A549 (cell line): Measurements from ENCODE around the gene AHNAK2. TPM values are rescaled to one million over a fixed set of nuclear protein-coding genes. Genes with fewer than 3 reads are reported as not detected.

Experiments
- ATAC-seq, 2 experiments: fragments of 200-7000 bp in 1 of 2; fragments of >200 bp in 1 of 2; cut with Nextera tagmentation in 1 of 2; cut with Tn5 transposase in 1 of 2; 3 replicates each; pipeline versions ENCODE4 v1.8.0 to v1.9.1; 2018 to 2020; ENCODE audit warnings: mild to moderate bottlenecking in 1 of 2, moderate library complexity in 1 of 2
- CTCF ChIA-PET: fragments of 300-600 bp; sonication (Branson Sonifier 250); formaldehyde crosslinking; extraction: SDS; loops from one replicate; lab custom pipeline; 2021; ENCODE audit warnings: antibody characterized with exemption, inconsistent platforms; lab: Yijun Ruan, JAX
- POLR2A ChIA-PET: fragments of 350-600 bp; formaldehyde crosslinking; extraction: SDS; loops from one replicate; lab custom pipeline; 2021; ENCODE audit warnings: antibody characterized with exemption, inconsistent platforms; lab: Yijun Ruan, JAX
- DNase-seq, 2 experiments: peaks; one replicate each; pipeline versions ENCODE4 v3.0.0 to v3.0.0-alpha.2; 2011 to 2016; ENCODE audit warnings: low read depth in 1 of 2, low spot score in 1 of 2
- FAIRE-seq: peaks from 2 replicates; lab custom pipeline; 2011; peaks lifted over from hg19 to GRCh38; lab: Jason Lieb, UNC
- H3K27ac ChIP-seq, 2 experiments: fragments of >200 bp; sonication (Bioruptor Twin); formaldehyde crosslinking; 3 replicates each; pipeline ENCODE4 v1.5.1; 2016 to 2017
- H3K4me1 ChIP-seq: fragments of >200 bp; sonication (Bioruptor Twin); formaldehyde crosslinking; 3 replicates; pipeline ENCODE4 v1.6.1; 2016
- H3K4me2 ChIP-seq: fragments of >200 bp; sonication (Bioruptor Twin); formaldehyde crosslinking; 3 replicates; pipeline ENCODE4 v1.6.1; 2016
- H3K4me3 ChIP-seq: fragments of >200 bp; sonication (Bioruptor Twin); formaldehyde crosslinking; 3 replicates; pipeline ENCODE4 v1.5.1; 2016
- H3K9me3 ChIP-seq: fragments of >200 bp; sonication (Bioruptor Twin); formaldehyde crosslinking; 3 replicates; pipeline ENCODE4 v1.6.1; 2016
- CBX8 ChIP-seq: fragments of 200-600 bp; sonication (generic); IDR thresholded peaks from 2 replicates; pipeline ENCODE4 v1.6.1; 2016
- CHD4 ChIP-seq: fragments of 200-600 bp; sonication (generic); IDR thresholded peaks from 2 replicates; pipeline ENCODE4 v1.6.1; 2016; ENCODE audit warnings: antibody characterized with exemption, mild to moderate bottlenecking, borderline replicate concordance
- EHF ChIP-seq: fragments of 250-450 bp; sonication (Bioruptor Pico); IDR thresholded peaks from 2 replicates; pipeline ENCODE4 v1.5.0; 2020; ENCODE audit warnings: mild to moderate bottlenecking
- FOSL2 ChIP-seq, 2 experiments: fragments of 450-650 bp in 1 of 2; fragments of >200 bp in 1 of 2; sonication (Bioruptor Twin) in 1 of 2; formaldehyde crosslinking; IDR thresholded peaks; 2 replicates each; pipeline versions ENCODE4 v1.5.0 to v1.6.1; 2016 to 2020; ENCODE audit warnings: mild to moderate bottlenecking in 1 of 2, moderate library complexity in 1 of 2
- FOXS1 ChIP-seq: fragments of 250-450 bp; sonication (Bioruptor Pico); IDR thresholded peaks from 2 replicates; pipeline ENCODE4 v1.5.0; 2020; ENCODE audit warnings: mild to moderate bottlenecking, moderate library complexity
- HEYL ChIP-seq: fragments of 250-450 bp; sonication (Bioruptor Pico); IDR thresholded peaks from 2 replicates; pipeline ENCODE4 v1.8.0; 2021; ENCODE audit warnings: mild to moderate bottlenecking, moderate library complexity
- HOXA7 ChIP-seq: fragments of 250-450 bp; sonication (Bioruptor Pico); IDR thresholded peaks from 2 replicates; pipeline ENCODE4 v1.5.0; 2020; ENCODE audit warnings: mild to moderate bottlenecking, moderate library complexity
- JUN ChIP-seq, 2 experiments: fragments of >200 bp; sonication (Bioruptor Twin); formaldehyde crosslinking; IDR thresholded peaks; 2 replicates in 1 of 2; 3 replicates in 1 of 2; pipeline ENCODE4 v1.6.1; 2016 to 2017
- KDM1A ChIP-seq: fragments of 200-600 bp; sonication (generic); IDR thresholded peaks from 2 replicates; pipeline ENCODE4 v1.6.1; 2016; ENCODE audit warnings: low read depth, mild to moderate bottlenecking
- MAFK ChIP-seq: fragments of 450-650 bp; IDR thresholded peaks from 2 replicates; pipeline ENCODE4 v1.6.1; 2014; ENCODE audit not compliant: partially characterized antibody
- MYC ChIP-seq: IDR thresholded peaks from 2 replicates; pipeline ENCODE4 v1.6.1; 2012; ENCODE audit warnings: mild to moderate bottlenecking, inconsistent platforms, low read length, improper control_type of control experiment, borderline replicate concordance
- NR3C1 ChIP-seq: fragments of >200 bp; sonication (Bioruptor Twin); formaldehyde crosslinking; IDR thresholded peaks from 3 replicates; pipeline ENCODE4 v1.6.1; 2017
- POLR2A ChIP-seq: IDR thresholded peaks from 2 replicates; pipeline ENCODE4 v1.6.1; 2012; ENCODE audit warnings: mild to moderate bottlenecking, low read length
- RNF2 ChIP-seq: fragments of 200-600 bp; sonication (generic); IDR thresholded peaks from 2 replicates; pipeline ENCODE4 v1.6.1; 2016; ENCODE audit warnings: low read depth, mild to moderate bottlenecking, antibody characterized with exemption, moderate library complexity, borderline replicate concordance
- SREBF2 ChIP-seq: fragments of 450-650 bp; IDR thresholded peaks from 2 replicates; pipeline ENCODE4 v1.6.1; 2014; ENCODE audit warnings: mild to moderate bottlenecking, moderate library complexity
- TP53 ChIP-seq: fragments of 250-450 bp; sonication (Bioruptor Pico); IDR thresholded peaks from 2 replicates; pipeline ENCODE4 v1.5.0; 2021; ENCODE audit warnings: mild to moderate bottlenecking, moderate library complexity
- ZC3H11A ChIP-seq: fragments of 450-650 bp; IDR thresholded peaks from 2 replicates; pipeline ENCODE4 v1.6.1; 2014; ENCODE audit warnings: antibody characterized with exemption, mild to moderate bottlenecking
- ZSCAN20 ChIP-seq: fragments of 250-450 bp; sonication (Bioruptor Pico); IDR thresholded peaks from 2 replicates; pipeline ENCODE4 v1.8.0; 2022; ENCODE audit warnings: mild to moderate bottlenecking, moderate library complexity
- WGBS: methylation state at CpG from one replicate; pipeline ENCODE4 v1.1.6; 2017; ENCODE audit errors: missing lambda C conversion rate; 5-methylcytosine and 5-hydroxymethylcytosine counted together
- polyA plus RNA-seq, 4 experiments: library from polyadenylated mRNA; depleted of rRNA in 3 of 4; stranded (reverse); fragments of >200 nt; fragmentation: RNase III in 1 of 4; extraction: RNeasy Plus Mini Kit Qiagen cat#74134 plus additional on column Dnase treatment in 1 of 4; gene quantifications; 2 replicates in 3 of 4; 3 replicates in 1 of 4; pipeline ENCODE4 v1.2.3, GENCODE V29; 2011 to 2017
- TF ChIP-seq, protein P1 (sequence below): fragments of 250-450 bp; sonication (Bioruptor Pico); IDR thresholded peaks from 2 replicates; pipeline ENCODE4 v1.5.0; 2020; ENCODE audit warnings: low read depth, mild to moderate bottlenecking, moderate library complexity
- TF ChIP-seq, protein P2 (sequence below): fragments of 450-650 bp; IDR thresholded peaks from 2 replicates; pipeline ENCODE4 v1.6.1; 2014; ENCODE audit warnings: antibody characterized with exemption
- TF ChIP-seq, protein P3 (sequence below): fragments of 200-600 bp; sonication (generic); IDR thresholded peaks from 2 replicates; pipeline ENCODE4 v1.6.1; 2016; ENCODE audit warnings: antibody characterized with exemption, mild to moderate bottlenecking, moderate library complexity
- TF ChIP-seq, protein P4 (sequence below): fragments of >200 bp; sonication (Bioruptor Twin); formaldehyde crosslinking; IDR thresholded peaks from 3 replicates; pipeline ENCODE4 v1.6.1; 2016

Gene AHNAK2
- polyA plus RNA-seq, 2 of the 4 experiments (the other 2 are of a cell fraction): 43.3 to 43.7 TPM

DNA sequence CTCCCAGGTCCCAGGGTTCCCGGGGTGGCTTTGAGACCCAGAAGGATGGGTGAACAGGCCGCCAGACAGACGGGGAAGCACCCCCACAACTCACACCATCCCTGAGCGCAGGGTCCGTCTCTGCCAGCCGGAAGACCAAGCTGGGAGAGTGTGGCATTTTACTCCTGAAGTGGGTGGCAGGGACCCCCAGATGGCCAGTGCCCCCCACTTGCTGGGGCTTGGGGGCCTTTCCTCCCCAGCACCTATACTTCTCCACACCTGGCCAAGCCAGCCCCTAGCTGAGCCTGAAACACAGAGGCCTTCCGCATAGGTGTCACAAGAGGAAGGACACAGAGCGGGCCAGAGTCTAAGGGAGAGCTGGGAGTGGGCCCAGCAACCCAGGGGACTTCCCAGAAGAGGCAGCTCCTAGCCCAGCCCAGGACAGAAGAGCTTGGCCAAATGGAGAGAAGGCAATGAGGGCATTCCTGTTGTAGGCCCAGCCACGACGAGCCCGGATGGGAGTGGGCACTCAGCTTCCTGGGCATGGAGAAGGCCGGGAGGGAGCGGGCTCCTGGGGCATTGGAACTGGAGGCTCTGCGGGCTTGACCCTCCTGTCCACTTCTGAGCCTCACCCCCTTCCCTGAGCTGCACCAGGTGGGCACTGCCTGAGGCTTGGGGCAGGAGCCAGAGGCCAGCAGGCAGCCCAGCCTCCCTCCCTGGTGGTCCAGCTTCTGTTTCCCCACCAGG, 3.3 kb downstream of the AHNAK2 start:
- FAIRE-seq (no peak), ATAC-seq (no peak), DNase-seq (no peak)
- ChIA-PET CTCF (interaction anchor here (0.7 to 6.6 kb wide), 29 partner anchors 8 to 514 kb away, joined by 3 to 235 read pairs (median 11); partner anchors contain the start of genes CDCA4 and CLBA1), POLR2A (interaction anchor here (0.5 to 3.8 kb wide), 6 partner anchors 10 to 112 kb away, joined by 3 to 76 read pairs (median 6); partner anchors contain the start of genes CDCA4 and CLBA1)
- Histone ChIP-seq H3K4me2 (peak overlapping the region; percentile 97), H3K9me3 (no peaks in the 10 kb centered on the region), H3K27ac (peak overlapping the region; percentile 97 to 99), H3K4me3 (no peak overlapping the region; the same call in 2 of the 3 replicates), H3K4me1 (peaks cover 81% of the 10 kb centered on the region)
- WGBS: 89% methylated on average over 10 of the region's 14 CpGs
- TF ChIP-seq, protein P1, sequence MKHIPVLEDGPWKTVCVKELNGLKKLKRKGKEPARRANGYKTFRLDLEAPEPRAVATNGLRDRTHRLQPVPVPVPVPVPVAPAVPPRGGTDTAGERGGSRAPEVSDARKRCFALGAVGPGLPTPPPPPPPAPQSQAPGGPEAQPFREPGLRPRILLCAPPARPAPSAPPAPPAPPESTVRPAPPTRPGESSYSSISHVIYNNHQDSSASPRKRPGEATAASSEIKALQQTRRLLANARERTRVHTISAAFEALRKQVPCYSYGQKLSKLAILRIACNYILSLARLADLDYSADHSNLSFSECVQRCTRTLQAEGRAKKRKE: no peak
- TF ChIP-seq KDM1A: no peak

DNA sequence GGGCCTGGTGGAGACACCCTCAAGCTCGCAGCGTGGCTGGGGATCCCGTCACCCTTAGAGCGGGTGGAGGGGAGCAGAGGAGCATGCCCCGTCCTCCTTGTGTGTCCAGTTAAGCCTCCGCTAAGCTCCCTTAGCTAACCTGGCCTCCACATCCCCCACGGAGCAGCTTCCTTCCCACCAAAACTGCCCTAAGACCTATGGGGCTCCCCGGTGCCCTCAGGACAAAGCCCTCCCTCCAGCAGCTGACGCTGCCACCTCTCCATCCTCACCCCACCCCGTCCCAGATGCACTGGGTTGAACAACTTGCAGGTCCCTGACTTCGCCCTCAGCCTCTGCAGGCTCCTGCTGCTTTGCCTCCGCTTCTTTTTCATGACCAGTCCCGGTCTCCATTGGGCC, 4.0 kb downstream of the AHNAK2 start:
- peak overlapping the region; percentile 97 to 99 for H3K27ac ChIP-seq
- DNase-seq (no peak), FAIRE-seq (no peak), ATAC-seq (no peak)
- H3K4me2 ChIP-seq: peak overlapping the region; percentile 97
- ChIA-PET CTCF (interaction anchor here (0.7 to 6.6 kb wide), 18 partner anchors 10 to 194 kb away, joined by 3 to 235 read pairs (median 18); partner anchors contain the start of genes CDCA4 and CLBA1), POLR2A (interaction anchor here (0.6 to 3.8 kb wide), 9 partner anchors 11 to 117 kb away, joined by 3 to 76 read pairs (median 6); partner anchors contain the start of genes CDCA4 and CLBA1)
- H3K4me1 ChIP-seq: peaks cover 81% of the 10 kb centered on the region
- no peaks in the 10 kb centered on the region for H3K9me3 ChIP-seq
- no peak for TF ChIP-seq CBX8
- no peak for TF ChIP-seq HOXA7 (CRISPR knock-in tag)
- 0 out of 2 replicates have a peak, but pooled peaks have one; percentile 25 for TF ChIP-seq EHF (CRISPR knock-in tag)
- TF ChIP-seq NR3C1: no peak
- WGBS: 47% methylated on average over 13 of the region's 13 CpGs
- H3K4me3 ChIP-seq: peak overlapping the region; percentile 25

DNA sequence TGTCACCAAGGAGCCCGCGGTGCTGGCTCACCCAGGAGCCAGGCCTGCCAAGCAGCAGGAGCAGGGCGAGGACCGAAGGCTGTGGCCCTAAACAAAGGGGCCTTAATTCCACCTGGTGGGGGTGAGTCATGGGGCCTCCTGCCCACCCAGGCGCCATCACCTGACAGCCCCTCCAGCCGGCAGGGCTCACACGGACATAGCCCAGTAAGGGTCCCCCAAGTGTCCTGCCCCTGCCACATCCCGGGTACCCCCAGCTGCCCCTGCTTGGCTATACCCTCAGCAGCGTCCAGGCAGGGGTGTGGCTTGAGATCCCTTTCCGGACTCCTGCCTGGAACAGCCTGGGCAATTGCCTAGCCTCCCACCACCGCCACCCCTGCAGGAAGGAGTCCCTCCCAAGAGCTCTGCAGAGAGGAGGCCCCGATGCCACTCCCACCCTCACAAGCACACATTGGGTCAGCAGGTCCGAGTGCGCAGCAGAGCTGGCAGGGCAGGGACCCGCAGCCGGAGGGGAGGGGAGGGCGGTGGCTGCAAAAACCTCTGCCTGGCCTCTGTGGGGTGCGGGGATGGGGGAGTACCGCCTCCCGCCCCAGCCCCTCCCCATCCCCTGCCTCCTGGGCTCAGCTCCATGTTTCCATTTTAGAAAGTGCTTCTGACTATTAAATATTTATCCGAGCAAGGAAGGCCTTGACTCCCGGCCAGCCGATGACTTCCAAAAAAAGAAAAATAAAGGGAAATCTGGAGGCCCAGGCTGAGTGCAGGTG, 4.6 kb downstream of the AHNAK2 start:
- no peak for FAIRE-seq
- DNase-seq: peak; percentile 61 to 97
- Histone ChIP-seq H3K9me3 (no peaks in the 10 kb centered on the region), H3K4me1 (peaks cover 81% of the 10 kb centered on the region), H3K4me3 (peak overlapping the region; percentile 25), H3K4me2 (peak overlapping the region; percentile 97), H3K27ac (peak overlapping the region; percentile 97 to 99)
- POLR2A ChIA-PET: interaction anchor here (0.6 to 3.8 kb wide), 11 partner anchors 12 to 118 kb away, joined by 3 to 76 read pairs (median 4); partner anchors contain the start of genes CDCA4 and CLBA1
- CTCF ChIA-PET: interaction anchor here (0.7 to 6.6 kb wide), 20 partner anchors 9 to 194 kb away, joined by 3 to 235 read pairs (median 14); partner anchors contain the start of genes CDCA4 and CLBA1
- WGBS: under 1% methylated on average over 9 of the region's 23 CpGs
- peak; percentile 19 to 68 for ATAC-seq
- no peak for TF ChIP-seq ZSCAN20 (CRISPR knock-in tag)
- TF ChIP-seq, protein P2, sequence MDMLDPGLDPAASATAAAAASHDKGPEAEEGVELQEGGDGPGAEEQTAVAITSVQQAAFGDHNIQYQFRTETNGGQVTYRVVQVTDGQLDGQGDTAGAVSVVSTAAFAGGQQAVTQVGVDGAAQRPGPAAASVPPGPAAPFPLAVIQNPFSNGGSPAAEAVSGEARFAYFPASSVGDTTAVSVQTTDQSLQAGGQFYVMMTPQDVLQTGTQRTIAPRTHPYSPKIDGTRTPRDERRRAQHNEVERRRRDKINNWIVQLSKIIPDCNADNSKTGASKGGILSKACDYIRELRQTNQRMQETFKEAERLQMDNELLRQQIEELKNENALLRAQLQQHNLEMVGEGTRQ: peak; percentile 59
- TF ChIP-seq FOSL2 (IDR thresholded peaks at IDR 0.05): peak; percentile 93
- peak; percentile 99 for TF ChIP-seq FOSL2 (CRISPR knock-in tag; IDR thresholded peaks at IDR 0.05)
- TF ChIP-seq CHD4: no peak
- TF ChIP-seq FOXS1 (CRISPR knock-in tag): no peak
- no peak for TF ChIP-seq RNF2
- TF ChIP-seq HEYL: no peak
- TF ChIP-seq TP53: no peak
- TF ChIP-seq ZC3H11A: no peak
- TF ChIP-seq POLR2A: peak; percentile 26; the same call in 1 of the 2 replicates
- TF ChIP-seq, protein P1: no peak
- TF ChIP-seq, protein P3, sequence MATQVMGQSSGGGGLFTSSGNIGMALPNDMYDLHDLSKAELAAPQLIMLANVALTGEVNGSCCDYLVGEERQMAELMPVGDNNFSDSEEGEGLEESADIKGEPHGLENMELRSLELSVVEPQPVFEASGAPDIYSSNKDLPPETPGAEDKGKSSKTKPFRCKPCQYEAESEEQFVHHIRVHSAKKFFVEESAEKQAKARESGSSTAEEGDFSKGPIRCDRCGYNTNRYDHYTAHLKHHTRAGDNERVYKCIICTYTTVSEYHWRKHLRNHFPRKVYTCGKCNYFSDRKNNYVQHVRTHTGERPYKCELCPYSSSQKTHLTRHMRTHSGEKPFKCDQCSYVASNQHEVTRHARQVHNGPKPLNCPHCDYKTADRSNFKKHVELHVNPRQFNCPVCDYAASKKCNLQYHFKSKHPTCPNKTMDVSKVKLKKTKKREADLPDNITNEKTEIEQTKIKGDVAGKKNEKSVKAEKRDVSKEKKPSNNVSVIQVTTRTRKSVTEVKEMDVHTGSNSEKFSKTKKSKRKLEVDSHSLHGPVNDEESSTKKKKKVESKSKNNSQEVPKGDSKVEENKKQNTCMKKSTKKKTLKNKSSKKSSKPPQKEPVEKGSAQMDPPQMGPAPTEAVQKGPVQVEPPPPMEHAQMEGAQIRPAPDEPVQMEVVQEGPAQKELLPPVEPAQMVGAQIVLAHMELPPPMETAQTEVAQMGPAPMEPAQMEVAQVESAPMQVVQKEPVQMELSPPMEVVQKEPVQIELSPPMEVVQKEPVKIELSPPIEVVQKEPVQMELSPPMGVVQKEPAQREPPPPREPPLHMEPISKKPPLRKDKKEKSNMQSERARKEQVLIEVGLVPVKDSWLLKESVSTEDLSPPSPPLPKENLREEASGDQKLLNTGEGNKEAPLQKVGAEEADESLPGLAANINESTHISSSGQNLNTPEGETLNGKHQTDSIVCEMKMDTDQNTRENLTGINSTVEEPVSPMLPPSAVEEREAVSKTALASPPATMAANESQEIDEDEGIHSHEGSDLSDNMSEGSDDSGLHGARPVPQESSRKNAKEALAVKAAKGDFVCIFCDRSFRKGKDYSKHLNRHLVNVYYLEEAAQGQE: no peak
- no peak for TF ChIP-seq MAFK
- TF ChIP-seq MYC: peak; percentile 27; the same call in 1 of the 2 replicates
- peak; percentile 66 to 70; a peak in 3 of 5 replicates for TF ChIP-seq JUN (IDR thresholded peaks at IDR 0.05)
- TF ChIP-seq, protein P4, sequence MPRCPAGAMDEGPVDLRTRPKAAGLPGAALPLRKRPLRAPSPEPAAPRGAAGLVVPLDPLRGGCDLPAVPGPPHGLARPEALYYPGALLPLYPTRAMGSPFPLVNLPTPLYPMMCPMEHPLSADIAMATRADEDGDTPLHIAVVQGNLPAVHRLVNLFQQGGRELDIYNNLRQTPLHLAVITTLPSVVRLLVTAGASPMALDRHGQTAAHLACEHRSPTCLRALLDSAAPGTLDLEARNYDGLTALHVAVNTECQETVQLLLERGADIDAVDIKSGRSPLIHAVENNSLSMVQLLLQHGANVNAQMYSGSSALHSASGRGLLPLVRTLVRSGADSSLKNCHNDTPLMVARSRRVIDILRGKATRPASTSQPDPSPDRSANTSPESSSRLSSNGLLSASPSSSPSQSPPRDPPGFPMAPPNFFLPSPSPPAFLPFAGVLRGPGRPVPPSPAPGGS: no peak; the same call in 1 of the 3 replicates
- no peak for TF ChIP-seq CBX8
- no peak for TF ChIP-seq SREBF2
